GM18511 (cell line): Measurements from ENCODE around the gene LIN7B.
"Not testable (repeated sequence)": the region's sequence is repeated elsewhere in the genome, so short reads cannot be mapped to it uniquely, and the experiment has no call there.

ENCODE experiments used
- ATAC-seq: cut with Tn5 transposase; IDR thresholded peaks from one replicate; pipeline ENCODE4 v1.9.1; 2021; ENCODE audit warnings: mild to moderate bottlenecking, moderate library complexity; ENCODE audit not compliant: unreplicated experiment

LIN7B gene

GRCh38 chr19:49118565-49119410 lies 4.6 kb downstream of the LIN7B start, which contains the start of gene C19orf73:
C19orf73 (minus strand) TSS chr19:49119143; CDS start chr19:49119022, 121 bp downstream.
- peak; percentile 76 for ATAC-seq

DNA sequence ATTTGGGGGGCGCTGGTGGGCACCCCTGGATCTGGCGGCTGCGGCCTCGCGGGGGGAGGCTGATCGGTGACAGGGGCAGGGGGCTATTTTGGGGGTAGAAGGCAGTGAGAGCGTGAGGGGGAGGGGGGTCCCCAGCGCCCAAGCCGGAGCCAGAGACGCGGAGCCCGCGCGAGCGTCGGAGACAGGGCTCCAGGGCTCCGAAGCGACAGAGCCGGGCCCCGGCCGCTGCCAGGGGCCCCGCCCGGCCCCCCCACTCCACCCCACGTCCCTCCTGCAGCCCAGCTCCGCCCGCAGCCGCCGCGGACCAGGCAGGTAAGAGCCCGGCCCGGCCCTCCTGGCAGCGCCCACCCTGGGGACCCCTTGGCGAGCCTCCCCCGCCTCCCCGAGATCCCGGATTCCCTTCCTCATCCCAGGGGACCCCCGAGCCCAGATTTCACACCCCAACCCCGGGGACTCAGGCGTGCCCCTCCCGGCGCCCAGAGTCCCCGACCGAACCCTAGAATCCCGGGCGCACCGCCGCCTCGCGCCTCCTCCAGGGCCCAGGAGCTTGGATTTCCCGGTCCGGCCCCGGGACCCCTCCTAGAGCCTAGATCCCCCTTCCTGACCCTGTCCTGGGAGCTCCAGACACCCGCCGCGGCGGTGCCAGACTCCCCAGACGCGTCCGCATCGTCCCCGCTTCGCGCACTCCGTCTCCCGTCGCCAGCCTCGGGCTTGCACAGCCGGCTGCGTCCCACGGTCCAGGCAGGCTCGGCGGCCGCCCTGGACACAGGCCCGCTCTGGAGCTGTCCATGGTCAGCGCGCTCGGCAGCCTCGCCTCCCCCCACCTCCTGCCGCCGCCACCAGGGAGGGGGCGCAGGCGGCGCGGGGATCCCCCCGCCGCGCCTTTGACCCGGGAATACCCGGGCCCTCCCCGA lies 5.5 kb downstream of the LIN7B start, which contains the start of gene PPFIA3:
TSS of gene PPFIA3 (plus strand) at position 134 of the 914 bp plus-strand sequence. CDS start 8,330 bp downstream, outside the sequence.
- ATAC-seq, result no peak

- ATAC-seq, result no peak
Observed at GRCh38 chr19:49120325-49120683, 6.1 kb downstream of the LIN7B start.

- ATAC-seq, result no peak
Observed at GRCh38 chr19:49120868-49121267, 6.7 kb downstream of the LIN7B start.

- not testable (repeated sequence) for ATAC-seq
Observed at GRCh38 chr19:49121841-49122240, 7.7 kb downstream of the LIN7B start.

DNA sequence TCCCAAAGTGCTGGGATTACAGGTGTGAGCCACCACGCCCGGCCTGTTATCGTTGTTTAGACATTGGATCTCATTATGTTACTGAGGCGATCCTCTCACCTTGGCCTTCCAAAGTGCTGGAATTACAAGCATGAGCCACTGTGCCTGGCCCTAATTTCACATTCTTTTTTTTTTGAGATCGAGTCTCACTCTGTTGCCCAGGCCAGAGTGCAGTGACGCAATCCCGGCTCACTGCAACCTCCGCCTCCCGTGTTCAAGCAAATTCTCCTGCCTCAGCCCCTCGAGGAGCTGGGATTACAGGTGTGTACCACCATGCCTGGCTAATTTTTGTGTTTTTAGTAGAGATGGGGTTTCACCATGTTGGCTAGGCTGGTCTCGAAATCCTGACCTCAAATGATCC lies 9.1 kb downstream of the LIN7B start:
- ATAC-seq, result not testable (repeated sequence)

GRCh38 chr19:49125025-49125731 lies 11.0 kb downstream of the LIN7B start:
- ATAC-seq, result no peak

- no peak for ATAC-seq
Observed at GRCh38 chr19:49126575-49126974, 12.4 kb downstream of the LIN7B start.

DNA sequence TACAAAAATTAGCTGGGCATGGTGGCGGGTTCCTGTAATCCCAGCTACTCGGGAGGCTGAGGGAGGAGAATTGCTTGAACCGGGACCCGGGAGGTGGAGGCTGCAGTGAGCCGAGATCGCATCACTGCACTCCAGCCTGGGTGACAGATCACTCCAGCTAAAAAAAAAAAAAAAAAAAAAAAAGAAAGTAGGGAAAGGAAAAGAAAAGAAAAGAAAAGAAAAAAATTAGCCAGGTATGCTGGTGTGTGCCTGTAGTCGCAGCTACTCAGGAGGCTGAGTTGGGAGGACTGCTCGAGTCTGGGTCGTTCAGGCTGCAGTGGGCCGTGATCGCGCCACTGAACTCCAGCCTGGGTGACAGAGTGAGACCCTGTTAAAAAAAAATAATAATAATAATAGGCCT lies 13.1 kb downstream of the LIN7B start:
- ATAC-seq, result not testable (repeated sequence)

GRCh38 chr19:49127674-49128544 lies 13.7 kb downstream of the LIN7B start:
- peak; percentile 85 for ATAC-seq

GRCh38 chr19:49128545-49129237 lies 14.5 kb downstream of the LIN7B start:
- no peak for ATAC-seq

- no peak for ATAC-seq
Observed at GRCh38 chr19:49129238-49129583, 15.0 kb downstream of the LIN7B start.

- ATAC-seq, result no peak
Observed at GRCh38 chr19:49130325-49130724, 16.2 kb downstream of the LIN7B start.

DNA sequence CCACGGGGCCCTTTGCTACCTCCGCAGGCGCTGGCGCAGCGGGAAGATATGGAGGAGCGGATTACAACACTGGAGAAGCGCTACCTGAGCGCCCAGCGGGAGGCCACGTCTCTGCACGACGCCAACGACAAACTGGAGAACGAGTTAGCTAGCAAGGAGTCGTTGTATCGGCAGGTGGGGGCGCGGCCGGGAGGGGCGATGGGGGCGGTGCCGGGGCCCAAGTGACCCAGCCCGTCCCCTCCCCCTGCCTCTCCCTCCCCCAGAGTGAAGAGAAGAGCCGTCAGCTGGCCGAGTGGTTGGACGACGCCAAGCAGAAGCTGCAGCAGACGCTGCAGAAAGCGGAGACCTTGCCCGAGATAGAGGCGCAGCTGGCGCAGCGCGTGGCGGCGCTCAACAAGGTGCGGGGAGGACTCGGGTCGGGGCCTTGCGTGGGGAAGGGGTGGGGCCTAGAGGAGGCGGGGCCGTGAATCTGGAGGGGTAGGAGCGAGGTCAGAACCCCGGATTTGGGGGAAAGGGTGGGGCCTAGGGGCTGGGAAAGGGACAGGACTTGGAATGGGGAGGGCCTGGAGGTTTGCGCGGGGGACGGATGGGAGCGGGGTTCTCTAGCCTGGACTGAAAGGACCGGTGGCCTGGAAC lies 18.9 kb downstream of the LIN7B start:
- no peak for ATAC-seq

- ATAC-seq, result no peak
Observed at GRCh38 chr19:49133621-49134454, 19.7 kb downstream of the LIN7B start.

DNA sequence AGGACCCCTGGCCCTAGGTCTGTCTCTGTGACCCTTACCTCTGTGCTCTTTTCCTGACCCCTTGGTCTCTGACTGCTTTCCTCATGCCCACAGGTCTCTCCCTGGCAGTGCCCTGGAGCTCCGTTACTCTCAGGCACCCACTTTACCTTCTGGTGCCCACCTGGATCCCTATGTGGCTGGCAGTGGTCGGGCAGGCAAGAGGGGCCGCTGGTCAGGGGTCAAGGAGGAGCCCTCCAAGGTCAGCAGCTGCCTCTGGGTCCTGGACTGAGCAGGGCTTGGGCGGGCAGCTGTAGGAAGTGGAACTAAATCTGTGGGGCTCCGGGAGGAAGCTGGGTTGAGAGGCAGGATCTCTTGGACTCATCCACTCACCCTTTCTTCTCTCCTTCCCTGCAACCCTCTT lies 21.5 kb downstream of the LIN7B start:
- no peak for ATAC-seq

DNA sequence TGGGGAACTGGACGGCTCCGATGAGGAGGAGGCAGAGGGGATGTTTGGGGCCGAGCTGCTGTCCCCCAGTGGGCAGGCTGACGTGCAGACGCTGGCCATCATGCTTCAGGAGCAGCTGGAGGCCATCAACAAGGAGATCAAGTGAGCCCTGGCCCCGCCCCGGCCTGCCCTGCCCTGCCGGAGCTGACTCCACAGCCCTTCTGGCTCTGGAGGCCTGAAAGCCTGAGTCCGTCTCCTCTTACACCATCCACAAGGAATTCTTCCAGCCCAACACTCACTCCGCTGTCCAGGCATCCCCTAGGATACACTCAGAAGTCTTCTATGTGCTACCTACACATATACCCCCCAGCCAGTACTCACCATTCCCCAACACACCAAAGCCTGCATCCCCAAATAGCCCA lies 22.6 kb downstream of the LIN7B start:
- ATAC-seq, result no peak

DNA sequence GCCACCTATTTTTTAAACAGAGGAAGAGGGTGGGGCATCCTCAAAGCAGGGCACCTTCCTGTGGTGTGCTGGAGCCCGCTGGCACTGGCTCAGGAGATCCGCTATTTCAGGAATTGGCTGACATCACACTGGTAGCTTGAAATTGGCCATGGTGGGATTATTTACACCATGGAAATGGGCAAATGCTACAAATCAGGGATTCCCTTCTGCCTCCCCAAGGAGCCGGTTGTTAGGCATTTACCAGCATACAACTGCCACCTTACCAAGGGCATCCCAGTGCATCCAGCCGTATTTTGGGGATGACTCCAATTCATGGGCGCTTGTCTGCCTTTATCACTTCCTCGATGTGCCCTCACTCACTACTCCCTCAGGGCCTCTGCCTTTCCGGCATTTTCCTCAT lies 26.8 kb downstream of the LIN7B start:
- no peak for ATAC-seq
